Skeletal muscle tissue (tissue), 4 donors: Measurements from ENCODE around the gene GOLGA8T. TPM values are rescaled to one million over a fixed set of nuclear protein-coding genes. Genes with fewer than 3 reads are reported as not detected.
"Not testable (repeated sequence)": the region's sequence is repeated elsewhere in the genome, so short reads cannot be mapped to it uniquely, and the experiment has no call there.

Experiments used
- H3K27ac ChIP-seq: one replicate; pipeline ENCODE4 v1.7.0; 2013; ENCODE audit warnings: mild to moderate bottlenecking, low read depth, low read length, inconsistent platforms
- H3K27me3 ChIP-seq, 3 donors: one replicate each; pipeline ENCODE4 v1.7.0; 2013; ENCODE audit warnings: low read length in 3 of 3; ENCODE audit not compliant: control insufficient read depth in 3 of 3, insufficient read depth in 3 of 3
- H3K36me3 ChIP-seq, 3 donors: one replicate each; pipeline ENCODE4 v1.7.0; 2013; ENCODE audit warnings: low read length in 3 of 3; ENCODE audit not compliant: control insufficient read depth in 3 of 3, insufficient read depth in 3 of 3
- H3K4me1 ChIP-seq, 3 donors: one replicate each; pipeline ENCODE4 v1.7.0; 2013; ENCODE audit warnings: low read length in 3 of 3, mild to moderate bottlenecking in 3 of 3; ENCODE audit not compliant: control insufficient read depth in 3 of 3, insufficient read depth in 3 of 3
- H3K4me3 ChIP-seq, 3 donors: one replicate each; pipeline ENCODE4 v1.7.0; 2013; ENCODE audit warnings: low read length in 3 of 3
- H3K9ac ChIP-seq, 3 donors: one replicate each; pipeline ENCODE4 v1.7.0; 2013; ENCODE audit warnings: low read length in 3 of 3, mild to moderate bottlenecking in 3 of 3, moderate library complexity in 2 of 3, low read depth in 1 of 3
- H3K9me3 ChIP-seq, 3 donors: one replicate each; pipeline ENCODE4 v1.7.0; 2013; ENCODE audit warnings: low read length in 3 of 3; ENCODE audit not compliant: control insufficient read depth in 3 of 3
- total RNA-seq: library from RNA; depleted of rRNA; stranded (reverse); fragments of >200 nt; gene quantifications from one replicate; pipeline ENCODE4 v1.2.3, GENCODE V29; 2014
- donor health status: Osteomylitis.

GOLGA8T gene
- not detected for total RNA-seq

GRCh38 chr15:30134751-30135150 is at the start of gene GOLGA8T:
GOLGA8T (plus strand) TSS chr15:30135051; CDS start chr15:30135149, 98 bp downstream.
- not testable (repeated sequence) for H3K4me3 ChIP-seq, H3K36me3 ChIP-seq, H3K27me3 ChIP-seq, H3K9me3 ChIP-seq, H3K9ac ChIP-seq, H3K27ac ChIP-seq, H3K4me1 ChIP-seq

GRCh38 chr15:30097827-30098226 is 37.0 kb upstream of the GOLGA8T start:
- H3K4me1 ChIP-seq, H3K9me3 ChIP-seq, H3K9ac ChIP-seq, H3K27me3 ChIP-seq, H3K36me3 ChIP-seq, H3K4me3 ChIP-seq, H3K27ac ChIP-seq: not testable (repeated sequence)

GRCh38 chr15:30102890-30103289 is 32.0 kb upstream of the GOLGA8T start:
- not testable (repeated sequence) for H3K9me3 ChIP-seq, H3K27me3 ChIP-seq, H3K27ac ChIP-seq, H3K9ac ChIP-seq, H3K4me3 ChIP-seq, H3K4me1 ChIP-seq, H3K36me3 ChIP-seq

- H3K9me3 ChIP-seq, H3K27me3 ChIP-seq, H3K9ac ChIP-seq, H3K36me3 ChIP-seq, H3K27ac ChIP-seq, H3K4me3 ChIP-seq, H3K4me1 ChIP-seq: not testable (repeated sequence)
Observed at GRCh38 chr15:30103941-30104507, 30.8 kb upstream of the GOLGA8T start.

GRCh38 chr15:30110591-30110990 is 24.3 kb upstream of the GOLGA8T start:
- H3K4me3 ChIP-seq, H3K9me3 ChIP-seq, H3K27ac ChIP-seq, H3K4me1 ChIP-seq, H3K36me3 ChIP-seq, H3K27me3 ChIP-seq, H3K9ac ChIP-seq: not testable (repeated sequence)

GRCh38 chr15:30130066-30130465 is 4.8 kb upstream of the GOLGA8T start:
- H3K4me3 ChIP-seq, H3K4me1 ChIP-seq, H3K27me3 ChIP-seq, H3K27ac ChIP-seq, H3K9me3 ChIP-seq, H3K36me3 ChIP-seq, H3K9ac ChIP-seq: not testable (repeated sequence)

- H3K9ac ChIP-seq, H3K4me3 ChIP-seq, H3K4me1 ChIP-seq, H3K27ac ChIP-seq, H3K27me3 ChIP-seq, H3K9me3 ChIP-seq, H3K36me3 ChIP-seq: not testable (repeated sequence)
Observed at GRCh38 chr15:30143246-30143645, 8.4 kb downstream of the GOLGA8T start.

GRCh38 chr15:30149891-30150290 is 15.0 kb downstream of the GOLGA8T start:
- H3K27ac ChIP-seq, H3K9me3 ChIP-seq, H3K36me3 ChIP-seq, H3K9ac ChIP-seq, H3K4me3 ChIP-seq, H3K4me1 ChIP-seq, H3K27me3 ChIP-seq: not testable (repeated sequence)

- H3K36me3 ChIP-seq, H3K27me3 ChIP-seq, H3K9ac ChIP-seq, H3K4me1 ChIP-seq, H3K27ac ChIP-seq, H3K4me3 ChIP-seq, H3K9me3 ChIP-seq: not testable (repeated sequence)
Observed at GRCh38 chr15:30162479-30163357, 27.9 kb downstream of the GOLGA8T start.

GRCh38 chr15:30163759-30164158 is 28.9 kb downstream of the GOLGA8T start:
- not testable (repeated sequence) for H3K27ac ChIP-seq, H3K36me3 ChIP-seq, H3K9ac ChIP-seq, H3K4me3 ChIP-seq, H3K27me3 ChIP-seq, H3K9me3 ChIP-seq, H3K4me1 ChIP-seq
